HG03103 (cell line): Measurements from ENCODE around the gene RALGDS.

ENCODE experiments used
- ATAC-seq: cut with Tn5 transposase; IDR thresholded peaks from one replicate; pipeline ENCODE4 v1.9.1; 2021; ENCODE audit warnings: low read depth; ENCODE audit not compliant: unreplicated experiment

RALGDS gene

DNA sequence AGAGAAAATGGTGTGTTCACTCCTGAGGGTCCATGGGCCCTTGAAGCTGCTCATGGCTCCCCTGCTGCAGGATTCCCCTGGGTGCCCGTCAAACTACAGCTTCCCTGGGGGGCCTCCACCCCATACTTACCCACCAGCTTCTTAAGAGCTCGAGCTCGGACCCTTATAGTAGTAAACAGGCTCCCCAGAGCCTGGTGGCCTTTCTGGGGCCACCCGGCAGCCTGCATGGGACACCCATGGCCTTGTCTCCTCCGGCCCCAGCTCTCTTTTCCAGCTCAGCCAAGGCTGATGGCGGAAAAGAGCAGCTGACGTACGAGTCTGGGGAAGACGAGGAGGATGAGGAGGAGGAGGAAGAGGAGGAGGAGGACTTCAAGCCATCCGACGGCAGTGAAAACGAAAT lies 63.5 kb downstream of the RALGDS start:
- no peak for ATAC-seq

DNA sequence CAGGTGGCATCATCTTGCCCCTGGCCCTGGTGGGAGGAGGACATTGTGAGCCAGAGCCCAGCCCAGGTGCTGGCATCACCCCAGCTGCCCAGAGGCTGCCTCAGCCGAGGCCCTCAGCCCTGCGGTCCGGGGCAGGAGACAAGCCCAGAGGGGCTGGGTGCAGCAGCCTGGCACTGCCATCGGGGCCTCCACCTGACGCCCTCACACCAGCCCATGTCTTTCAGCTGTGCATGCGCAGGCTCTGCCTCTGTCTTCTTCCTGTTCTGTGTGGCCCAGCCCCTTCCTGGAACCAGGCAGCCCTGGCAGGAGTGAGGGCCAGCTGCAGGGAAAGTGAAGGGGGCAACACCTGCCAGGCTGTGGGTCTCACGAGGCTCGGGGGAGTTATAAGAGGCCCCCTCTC lies 64.0 kb downstream of the RALGDS start:
- no peak for ATAC-seq

DNA sequence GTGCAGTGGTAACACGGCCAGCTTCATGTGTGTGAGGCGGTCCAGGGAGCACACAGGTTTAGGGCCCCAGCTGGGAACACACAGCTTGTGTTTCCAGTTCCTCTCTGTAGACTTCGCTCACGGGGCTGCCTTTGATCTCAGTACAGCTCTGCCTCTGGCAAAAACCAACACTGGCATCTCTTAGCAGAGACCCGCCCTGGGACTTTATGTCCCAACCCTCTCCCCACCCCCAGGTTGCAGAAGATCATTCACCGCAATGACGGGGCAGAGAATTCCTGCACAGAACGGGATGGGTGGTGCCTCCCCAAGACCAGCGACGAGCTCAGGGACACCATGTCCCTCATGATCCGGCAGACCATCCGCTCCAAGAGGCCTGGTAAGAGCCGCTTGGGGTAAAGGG lies 64.5 kb downstream of the RALGDS start:
- no peak for ATAC-seq

DNA sequence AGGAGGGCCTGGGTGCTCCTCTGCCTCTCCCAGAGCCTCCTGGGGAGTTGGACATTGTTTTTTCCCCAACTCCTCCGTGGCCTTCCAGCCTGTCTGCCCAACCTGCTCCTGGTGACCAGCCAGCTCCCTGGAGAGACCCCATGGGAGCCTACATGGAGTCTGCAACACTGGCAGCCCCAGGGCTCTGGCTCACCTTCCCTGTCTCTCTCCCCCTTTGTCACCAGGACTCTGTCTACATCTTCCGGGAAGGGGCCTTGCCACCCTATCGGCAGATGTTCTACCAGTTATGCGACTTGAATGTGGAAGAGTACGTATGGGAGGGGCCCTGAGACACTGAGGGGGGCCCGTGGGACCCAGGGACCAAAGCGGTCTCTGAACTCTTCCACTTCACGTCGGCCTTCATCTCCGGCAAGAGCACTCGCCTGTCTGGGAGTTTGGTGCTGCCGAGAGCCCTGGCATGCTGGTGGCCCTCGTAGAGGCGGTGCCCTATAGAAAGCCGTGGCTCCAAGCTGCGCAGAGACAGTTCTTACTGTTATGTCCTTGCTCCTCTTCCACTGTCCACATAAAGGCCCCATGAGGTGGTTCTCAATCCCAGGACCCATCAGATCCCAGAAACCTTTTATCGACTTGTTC lies 65.1 kb downstream of the RALGDS start:
- ATAC-seq = no peak

DNA sequence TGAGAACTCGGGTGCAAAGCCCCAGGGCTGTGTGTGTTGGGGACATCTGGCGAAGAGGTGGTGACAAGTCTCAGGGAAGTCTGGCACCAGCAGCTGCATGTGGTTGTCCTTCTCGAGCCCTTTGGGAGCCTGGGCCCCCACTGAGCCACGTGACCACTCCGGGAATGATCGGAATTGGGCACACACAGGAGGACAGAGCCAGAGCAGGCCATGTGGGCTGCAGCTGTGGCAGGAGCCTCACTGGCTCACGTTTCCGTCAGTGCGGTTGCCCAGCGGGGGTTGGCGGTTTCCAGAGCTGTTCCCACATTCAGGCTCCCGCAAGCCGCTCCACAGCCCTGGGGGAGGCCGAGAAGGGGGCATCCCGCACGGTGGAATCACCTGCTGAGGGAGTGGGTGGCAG lies 66.1 kb downstream of the RALGDS start:
- no peak for ATAC-seq

DNA sequence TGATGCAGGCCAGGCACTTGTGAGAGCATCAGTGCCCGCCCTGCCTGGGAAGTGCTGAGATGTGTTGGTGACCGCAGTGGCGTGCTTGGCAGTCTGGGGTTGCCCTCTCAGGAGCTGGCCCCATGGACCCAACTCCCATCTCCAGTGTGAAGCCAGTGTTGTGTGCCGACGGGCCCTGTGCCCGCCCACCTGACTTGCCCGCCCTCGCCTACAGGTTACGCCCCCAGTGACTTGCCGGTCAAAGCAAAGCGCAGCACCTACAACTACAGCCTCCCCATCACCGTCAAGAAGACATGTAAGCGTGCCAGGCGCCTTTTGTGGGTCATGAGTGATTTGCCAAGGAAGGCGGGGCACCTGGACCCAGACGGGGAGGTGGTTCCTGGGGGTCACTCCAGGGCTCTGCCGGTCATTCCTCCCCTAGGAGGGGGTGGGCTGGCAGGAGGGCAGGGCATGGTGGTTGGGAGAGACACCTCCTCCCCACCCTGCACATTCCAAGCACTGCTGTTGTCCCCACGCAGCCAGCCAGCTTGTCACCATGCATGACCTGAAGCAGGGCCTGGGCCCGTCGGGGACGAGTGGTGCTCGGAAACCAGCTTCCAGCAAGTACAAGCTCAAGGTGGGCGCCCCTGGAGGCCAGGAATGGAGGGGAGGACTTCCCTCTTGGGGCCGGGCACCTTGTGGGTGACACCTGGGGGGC lies 66.7 kb downstream of the RALGDS start:
- no peak for ATAC-seq

DNA sequence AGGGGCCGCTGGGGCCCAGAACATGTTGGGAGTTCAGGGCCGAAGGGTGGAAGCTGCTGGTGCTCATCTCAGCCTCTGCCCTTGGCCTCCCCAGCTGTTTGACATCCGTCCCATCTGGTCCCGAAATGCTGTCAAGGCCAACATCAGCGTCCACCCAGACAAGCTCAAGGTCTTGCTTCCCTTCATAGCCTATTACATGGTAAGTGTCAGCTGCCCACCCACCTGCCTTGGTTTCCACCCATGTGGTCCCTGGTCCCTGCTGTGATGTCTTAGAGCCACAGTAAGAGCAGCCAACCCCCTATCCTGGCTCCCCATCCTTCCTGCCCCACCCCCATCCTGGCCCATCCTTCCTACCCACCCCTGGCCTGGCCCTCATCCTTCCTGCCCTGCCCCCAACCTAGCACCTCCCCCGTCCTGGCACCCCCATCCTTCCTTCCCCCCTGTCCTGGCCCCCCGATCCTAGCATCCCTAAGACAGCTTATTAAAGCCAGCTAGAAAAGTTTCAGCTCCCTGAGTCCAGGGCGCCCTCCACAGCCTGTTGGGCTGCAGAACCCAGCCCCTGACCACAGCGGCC lies 69.0 kb downstream of the RALGDS start:
- ATAC-seq = no peak

DNA sequence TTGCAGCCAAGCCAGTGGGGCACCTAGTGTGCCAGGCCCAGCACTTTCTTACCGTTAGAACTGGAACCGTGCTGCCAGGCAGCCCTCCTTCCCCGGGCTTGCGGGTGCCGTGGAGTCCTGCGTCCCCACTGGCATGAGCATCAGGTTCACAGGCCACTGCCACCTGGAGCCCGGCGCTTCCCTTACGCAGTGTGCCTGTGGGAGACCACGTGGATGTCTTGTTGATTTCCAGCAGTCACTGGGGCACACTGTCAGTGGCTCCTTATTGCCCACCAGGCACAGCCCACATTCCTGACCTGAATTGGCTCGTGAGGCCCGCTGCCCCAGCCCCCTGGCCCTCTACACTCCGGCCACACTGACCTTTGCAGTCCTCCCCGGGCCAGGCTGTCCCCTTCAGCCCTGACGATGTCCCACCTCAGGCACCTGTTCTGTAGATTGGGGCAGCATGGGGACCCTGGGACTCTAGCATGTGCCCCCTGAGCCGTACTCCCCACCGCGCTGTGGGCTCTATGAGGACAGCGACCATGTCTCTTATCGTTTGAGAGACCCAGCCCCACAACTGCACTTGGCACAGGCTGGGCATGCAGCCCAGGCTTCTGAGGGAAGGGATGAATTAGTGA lies 69.6 kb downstream of the RALGDS start:
- no peak for ATAC-seq

DNA sequence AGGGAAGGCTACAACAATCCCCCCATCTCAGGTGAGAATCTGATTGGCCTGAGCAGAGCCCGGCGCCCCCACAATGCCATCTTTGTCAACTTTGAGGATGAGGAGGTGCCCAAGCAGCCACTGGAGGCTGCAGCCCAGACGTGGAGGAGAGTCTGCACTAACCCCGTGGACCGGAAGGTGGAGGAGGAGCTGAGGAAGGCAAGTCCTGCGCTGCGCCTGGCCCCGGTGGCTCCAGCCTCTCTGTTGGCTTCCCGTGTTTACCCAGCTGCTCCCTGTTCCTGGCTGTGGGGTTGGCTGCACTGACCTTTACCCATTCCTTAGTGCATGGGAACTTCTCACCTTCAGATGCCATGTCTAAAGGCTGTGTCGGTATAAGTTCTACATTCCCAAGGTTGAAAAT lies 70.3 kb downstream of the RALGDS start:
- no peak for ATAC-seq

DNA sequence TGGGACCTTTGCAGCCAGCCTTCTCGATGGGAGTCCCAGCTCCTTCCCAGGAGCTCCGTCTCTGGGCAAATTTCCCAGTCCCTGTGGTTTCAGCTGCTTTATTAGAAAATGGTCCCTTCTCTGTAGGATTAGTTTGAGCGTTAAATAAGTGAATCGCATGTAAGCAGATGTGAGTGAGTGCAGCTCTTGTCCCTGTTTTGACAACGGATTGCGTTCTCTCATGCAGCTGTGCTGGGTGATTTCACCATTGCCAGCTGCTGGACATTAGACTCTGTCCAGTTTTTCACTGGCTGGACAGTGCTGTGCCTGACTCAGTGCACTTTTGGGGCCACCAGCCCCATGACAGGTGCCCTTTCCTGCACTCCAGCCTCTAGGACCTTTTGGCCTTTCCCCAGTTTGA lies 70.9 kb downstream of the RALGDS start:
- ATAC-seq = no peak

DNA sequence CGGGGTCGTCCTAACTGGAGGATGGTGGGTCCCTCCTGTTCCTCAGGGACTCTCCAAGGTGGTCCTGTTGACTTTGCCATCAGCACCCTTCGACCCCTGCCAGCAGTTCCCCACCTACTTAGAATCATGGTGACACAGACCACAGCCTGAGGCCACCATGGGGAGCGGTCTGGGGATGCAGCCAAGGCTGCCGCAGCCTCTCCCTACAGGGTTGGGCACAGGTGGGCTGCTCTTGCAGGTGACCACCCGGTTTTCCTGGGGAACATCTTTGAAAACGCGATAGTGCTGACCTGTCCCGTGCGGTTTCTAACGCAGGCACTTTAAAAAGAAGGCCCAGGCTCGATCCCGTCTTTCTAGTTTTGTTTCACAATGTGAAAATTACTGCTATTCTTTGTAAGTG lies 72.0 kb downstream of the RALGDS start:
- no peak for ATAC-seq

DNA sequence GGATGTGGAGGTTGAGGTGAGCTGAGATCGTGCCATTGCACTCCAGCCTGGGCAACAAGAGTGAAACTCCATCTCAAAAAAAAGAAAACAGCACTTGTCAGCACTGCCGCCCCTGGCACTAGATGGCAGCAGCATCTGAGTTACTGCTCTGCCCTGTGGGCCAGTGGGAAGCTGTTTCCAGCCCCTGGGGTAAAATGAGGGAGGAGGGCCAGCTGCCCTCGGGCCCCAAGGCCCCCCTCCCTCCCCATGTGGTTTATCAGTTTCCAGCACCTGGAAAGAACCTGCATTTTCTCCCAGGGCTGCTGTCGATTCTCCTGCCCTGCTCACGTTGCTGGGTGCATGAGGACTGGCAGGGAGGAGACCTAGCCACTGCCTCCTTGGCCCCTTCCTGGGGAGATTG lies 72.4 kb downstream of the RALGDS start:
- ATAC-seq = no peak
